Stimulated activated CD4-positive, alpha-beta T cell treated with anti-CD3 and anti-CD28 coated beads, Interleukin-4, amount 100 ng/mL, for 24 hours (primary cell): Measurements from ENCODE around the gene LRRC4B.

ENCODE experiments used
- DNase-seq: peaks from one replicate; pipeline ENCODE4 v3.0.0-alpha.2; 2020

LRRC4B gene

GRCh38 chr19:50518091-50519005 is 49.9 kb downstream of the LRRC4B start:
- DNase-seq = no peak

GRCh38 chr19:50517704-50518075 is 50.5 kb downstream of the LRRC4B start:
- no peak for DNase-seq

GRCh38 chr19:50516964-50517703 is 51.1 kb downstream of the LRRC4B start:
- DNase-seq = no peak

GRCh38 chr19:50516456-50516855 is 51.8 kb downstream of the LRRC4B start:
- no peak for DNase-seq

- DNase-seq = no peak
These were observed 53.1 kb downstream of the LRRC4B start for GRCh38 chr19:50515168-50515561.

GRCh38 chr19:50514346-50515167 is 53.7 kb downstream of the LRRC4B start:
- no peak for DNase-seq

GRCh38 chr19:50513746-50514345 is 54.4 kb downstream of the LRRC4B start, which contains the start of gene ASPDH:
ASPDH (minus strand) TSS chr19:50513913; CDS start chr19:50513823, 90 bp downstream.
- DNase-seq = no peak

GRCh38 chr19:50512999-50513745 is 55.1 kb downstream of the LRRC4B start:
- DNase-seq = no peak

GRCh38 chr19:50512112-50512998 is 55.9 kb downstream of the LRRC4B start:
- DNase-seq = no peak

- DNase-seq = peak; percentile 97
These were observed 57.0 kb downstream of the LRRC4B start, which contains the start of gene JOSD2 for GRCh38 chr19:50511069-50511822. JOSD2 (minus strand) TSS chr19:50511191; CDS start chr19:50510431, 760 bp downstream.

GRCh38 chr19:50510700-50511068 is 57.6 kb downstream of the LRRC4B start:
- no peak for DNase-seq

- DNase-seq = no peak
These were observed 58.0 kb downstream of the LRRC4B start for GRCh38 chr19:50510121-50510670.

GRCh38 chr19:50509366-50509765 is 58.9 kb downstream of the LRRC4B start:
- no peak for DNase-seq

- no peak for DNase-seq
These were observed 59.4 kb downstream of the LRRC4B start for GRCh38 chr19:50508843-50509190.

- DNase-seq = no peak
These were observed 60.9 kb downstream of the LRRC4B start for GRCh38 chr19:50507376-50507775.

GRCh38 chr19:50506700-50507099 is 61.5 kb downstream of the LRRC4B start:
- DNase-seq = no peak

GRCh38 chr19:50505856-50506611 is 62.2 kb downstream of the LRRC4B start:
- DNase-seq = no peak

GRCh38 chr19:50501568-50502475 is 66.4 kb downstream of the LRRC4B start:
- no peak for DNase-seq
